GM12875 (cell line): Measurements from ENCODE around the gene NAA16.
"Not testable (repeated sequence)": the region's sequence is repeated elsewhere in the genome, so short reads cannot be mapped to it uniquely, and the experiment has no call there.

Source experiments
- H3K4me3 ChIP-seq: one replicate; pipeline ENCODE4 v1.5.1; 2011; ENCODE audit warnings: low read depth, low read length, control low read depth
- CTCF ChIP-seq: IDR thresholded peaks from 2 replicates; pipeline ENCODE4 v1.5.1; 2011; ENCODE audit warnings: low read depth, mild to moderate bottlenecking, control low read depth, inconsistent platforms, low read length, moderate library complexity, borderline replicate concordance; ENCODE audit not compliant: insufficient read depth

The NAA16 gene

DNA sequence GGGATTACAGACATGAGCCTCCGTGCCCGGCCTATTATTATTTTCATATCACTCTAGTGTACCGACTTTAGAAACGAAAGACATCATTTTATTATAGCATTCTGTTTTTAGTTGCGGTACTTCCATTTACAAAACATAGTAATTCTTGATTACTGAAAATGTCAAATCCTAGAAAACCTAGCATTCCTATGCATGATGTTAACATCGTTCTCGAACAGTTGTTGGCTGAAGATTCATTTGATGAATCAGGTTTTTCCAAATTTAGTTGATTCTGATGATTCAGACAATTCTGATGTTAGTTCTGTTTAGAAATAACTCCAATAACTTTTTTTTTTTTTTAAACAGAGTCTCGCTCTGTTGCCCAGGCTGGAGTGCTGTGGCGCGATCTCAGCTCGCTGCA, 36.2 kb upstream of the NAA16 start:
- no peak overlapping the region for H3K4me3 ChIP-seq
- TF ChIP-seq CTCF: no peak

GRCh38 chr13:41276824-41277223, 34.2 kb upstream of the NAA16 start:
- H3K4me3 ChIP-seq: no peak overlapping the region
- TF ChIP-seq CTCF: no peak

- H3K4me3 ChIP-seq: not testable (repeated sequence)
Observed at GRCh38 chr13:41279156-41279555, 31.9 kb upstream of the NAA16 start.

DNA sequence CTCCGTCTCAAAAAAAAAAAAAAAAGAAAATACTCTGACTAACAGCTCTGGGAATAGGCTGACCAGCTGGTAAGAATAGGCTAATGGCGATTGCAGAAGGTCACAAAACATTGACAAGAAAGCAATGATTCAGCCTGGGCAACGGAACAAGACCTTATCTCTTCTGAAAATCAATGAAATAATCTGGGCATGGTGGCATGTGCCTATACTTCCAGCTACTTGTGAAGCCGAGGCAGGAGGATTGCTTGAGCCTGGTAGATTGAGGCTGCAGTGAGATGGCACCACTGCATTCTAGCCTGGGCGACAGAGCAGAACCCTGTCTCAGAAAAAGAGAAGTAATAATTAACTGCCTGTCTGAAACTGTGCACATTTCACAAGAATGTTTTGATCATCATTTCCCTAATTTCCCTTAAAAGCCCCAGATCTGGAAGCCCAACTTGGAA, 28.9 kb upstream of the NAA16 start:
- no peak overlapping the region for H3K4me3 ChIP-seq
- no peak for TF ChIP-seq CTCF

GRCh38 chr13:41284512-41285288, 26.4 kb upstream of the NAA16 start:
- no peak for TF ChIP-seq CTCF
- H3K4me3 ChIP-seq: no peak overlapping the region

- no peak for TF ChIP-seq CTCF
Observed at GRCh38 chr13:41286370-41286769, 24.7 kb upstream of the NAA16 start.

DNA sequence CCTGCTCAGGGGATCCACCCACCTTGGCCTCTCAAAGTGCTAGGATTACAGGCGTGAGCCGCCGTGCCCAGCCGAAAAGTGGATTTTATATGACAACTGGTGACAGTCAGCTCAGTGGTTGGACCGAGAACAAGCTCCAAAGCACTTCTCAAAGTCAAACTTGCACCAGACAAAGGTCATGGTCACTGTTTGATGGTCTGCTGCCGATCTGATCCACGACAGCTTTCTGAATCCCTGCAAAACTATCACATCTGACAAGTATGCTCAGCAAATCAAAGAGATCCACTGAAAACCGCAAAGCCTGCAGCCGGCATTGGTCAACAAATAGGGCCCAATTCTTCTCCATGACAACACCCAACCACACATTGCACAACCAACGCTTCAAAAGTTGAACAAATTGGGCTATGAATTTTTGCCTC, 21.6 kb upstream of the NAA16 start:
- no peak overlapping the region for H3K4me3 ChIP-seq
- no peak for TF ChIP-seq CTCF

More at GRCh38 chr13:41286370-41286769, 24.7 kb upstream of the NAA16 start:
- no peak overlapping the region for H3K4me3 ChIP-seq
